Body of pancreas (tissue), 4 donors: ENCODE data around the gene DSC1. TPM values are rescaled to one million over a fixed set of nuclear protein-coding genes. Genes with fewer than 3 reads are reported as not detected.

Experiments used
- ATAC-seq: fragments of 150-250 bp; one replicate; pipeline ENCODE4 v1.9.1; 2016
- DNase-seq, 4 donors: peaks; one replicate each; pipeline ENCODE4 v3.0.0-alpha.2; 2019
- H3K27ac ChIP-seq, 4 donors: fragments of 200-600 bp; sonication (generic); 1 replicate in 3 of 4; 2 replicates in 1 of 4; pipeline versions ENCODE4 v1.5.1 to v1.6.1; 2016 to 2019; ENCODE audit warnings: mild to moderate bottlenecking in 1 of 4, mixed read lengths in 1 of 4, moderate library complexity in 1 of 4
- H3K27me3 ChIP-seq, 2 donors: fragments of 200-600 bp; sonication (generic); one replicate each; pipeline ENCODE4 v1.6.0; 2016; ENCODE audit warnings: mild to moderate bottlenecking in 1 of 2
- H3K36me3 ChIP-seq, 2 donors: fragments of 200-600 bp; sonication (generic); replicated peaks in 1 of 2; 2 replicates each; pipeline ENCODE4 v1.5.1; 2016; ENCODE audit warnings: low read depth in 2 of 2; ENCODE audit not compliant: insufficient read depth in 1 of 2
- H3K4me1 ChIP-seq: fragments of 200-600 bp; sonication (generic); one replicate; pipeline ENCODE4 v1.6.0; 2016
- H3K4me3 ChIP-seq, 2 donors: fragments of 200-600 bp; sonication (generic); 1 replicate in 1 of 2; 2 replicates in 1 of 2; pipeline ENCODE4 v1.5.1; 2016 to 2019
- H3K9me3 ChIP-seq, 3 donors: fragments of 200-600 bp; sonication (generic); 1 replicate in 2 of 3; 2 replicates in 1 of 3; pipeline ENCODE4 v1.5.1; 2016
- POLR2A ChIP-seq, 3 donors: fragments of 450-650 bp; IDR thresholded peaks; one replicate each; pipeline ENCODE4 v1.6.1; 2016; ENCODE audit warnings: antibody characterized with exemption in 3 of 3, mild to moderate bottlenecking in 2 of 3
- WGBS, 2 donors: methylation state at CpG; one replicate each; pipeline ENCODE4 v1.1.5; 2017; 5-methylcytosine and 5-hydroxymethylcytosine counted together
- intact Hi-C: fragments of 100-400 bp; cut with DNase I; formaldehyde crosslinking; loops from one replicate; pipeline ENCODE4 v1.15.1; 2023
- total RNA-seq, 2 donors: library from RNA; depleted of rRNA; stranded (reverse); fragments of >200 nt; gene quantifications; one replicate each; pipeline ENCODE4 v1.1.0, GENCODE V29; 2016
- TF ChIP-seq, protein P1 (sequence below), 7 experiments: fragments of 450-650 bp in 4 of 7; fragments of 200-600 bp in 3 of 7; sonication (generic) in 3 of 7; IDR thresholded peaks; one replicate each; pipeline ENCODE4 v1.5.1; 2016 to 2019; ENCODE audit warnings: antibody characterized with exemption in 7 of 7

Gene DSC1
- total RNA-seq, 2 donors from 2014 or later = not detected

DNA sequence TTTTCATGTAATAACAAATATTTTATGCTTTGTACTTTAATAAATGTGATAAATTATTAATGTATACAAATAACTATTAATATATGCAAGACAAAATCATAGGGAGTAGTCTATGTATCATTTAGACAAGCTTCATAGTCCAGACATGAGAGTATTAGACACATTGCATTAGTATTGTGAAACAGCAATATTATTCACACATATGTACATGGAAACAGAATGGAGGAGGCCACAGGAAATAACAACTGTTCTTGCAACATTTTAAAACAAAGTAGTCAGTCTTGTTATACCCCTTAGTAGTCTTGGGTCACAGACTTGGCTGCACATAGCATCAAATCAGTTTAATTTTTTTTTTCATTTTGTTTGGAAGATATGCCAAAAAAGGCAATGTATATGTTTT lies 15.8 kb downstream of the DSC1 start:
- no peak overlapping the region for H3K27ac ChIP-seq
- no peaks in the 10 kb centered on the region for H3K27me3 ChIP-seq
- H3K4me1 ChIP-seq = no peaks in the 10 kb centered on the region
- intact Hi-C loops = no loop called here
- DNase-seq (no peak), ATAC-seq (no peak)
- no peak overlapping the region for H3K4me3 ChIP-seq
- no peaks in the 10 kb centered on the region for H3K36me3 ChIP-seq
- H3K9me3 ChIP-seq = no peaks in the 10 kb centered on the region
- TF ChIP-seq POLR2A (IDR thresholded peaks at IDR 0.05) = no peak
- TF ChIP-seq, protein P1, sequence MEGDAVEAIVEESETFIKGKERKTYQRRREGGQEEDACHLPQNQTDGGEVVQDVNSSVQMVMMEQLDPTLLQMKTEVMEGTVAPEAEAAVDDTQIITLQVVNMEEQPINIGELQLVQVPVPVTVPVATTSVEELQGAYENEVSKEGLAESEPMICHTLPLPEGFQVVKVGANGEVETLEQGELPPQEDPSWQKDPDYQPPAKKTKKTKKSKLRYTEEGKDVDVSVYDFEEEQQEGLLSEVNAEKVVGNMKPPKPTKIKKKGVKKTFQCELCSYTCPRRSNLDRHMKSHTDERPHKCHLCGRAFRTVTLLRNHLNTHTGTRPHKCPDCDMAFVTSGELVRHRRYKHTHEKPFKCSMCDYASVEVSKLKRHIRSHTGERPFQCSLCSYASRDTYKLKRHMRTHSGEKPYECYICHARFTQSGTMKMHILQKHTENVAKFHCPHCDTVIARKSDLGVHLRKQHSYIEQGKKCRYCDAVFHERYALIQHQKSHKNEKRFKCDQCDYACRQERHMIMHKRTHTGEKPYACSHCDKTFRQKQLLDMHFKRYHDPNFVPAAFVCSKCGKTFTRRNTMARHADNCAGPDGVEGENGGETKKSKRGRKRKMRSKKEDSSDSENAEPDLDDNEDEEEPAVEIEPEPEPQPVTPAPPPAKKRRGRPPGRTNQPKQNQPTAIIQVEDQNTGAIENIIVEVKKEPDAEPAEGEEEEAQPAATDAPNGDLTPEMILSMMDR (IDR thresholded peaks at IDR 0.05) = no peak

DNA sequence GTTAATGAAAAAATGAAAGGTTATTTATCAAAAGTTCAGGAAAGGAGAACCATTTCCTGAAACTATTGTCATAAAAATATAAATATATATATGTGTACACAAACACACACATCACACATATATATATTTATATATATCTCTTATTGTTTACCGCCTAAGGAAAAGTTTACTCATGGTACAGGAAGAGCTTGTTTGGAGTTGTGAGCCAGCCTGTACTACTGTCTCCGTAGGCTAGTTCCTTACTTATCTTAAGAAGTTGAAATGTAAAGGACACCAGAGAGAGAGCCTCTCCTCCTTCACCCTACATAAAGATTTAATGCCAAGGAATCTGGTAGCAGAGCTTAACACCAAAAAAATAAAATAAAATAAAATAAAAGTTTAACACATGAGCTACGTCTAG lies 19.6 kb downstream of the DSC1 start:
- DNase-seq (no peak), ATAC-seq (no peak)
- H3K9me3 ChIP-seq = no peaks in the 10 kb centered on the region
- H3K27ac ChIP-seq = no peak overlapping the region
- no peak for TF ChIP-seq POLR2A (IDR thresholded peaks at IDR 0.05)
- TF ChIP-seq, protein P1 (IDR thresholded peaks at IDR 0.05) = no peak
- 77 to 85% methylated on average over 3 of the region's 3 CpGs for WGBS, 2 donors
- no peaks in the 10 kb centered on the region for H3K27me3 ChIP-seq
- no peaks in the 10 kb centered on the region for H3K4me1 ChIP-seq
- H3K4me3 ChIP-seq = no peak overlapping the region
- no peaks in the 10 kb centered on the region for H3K36me3 ChIP-seq
- intact Hi-C loops = no loop called here

DNA sequence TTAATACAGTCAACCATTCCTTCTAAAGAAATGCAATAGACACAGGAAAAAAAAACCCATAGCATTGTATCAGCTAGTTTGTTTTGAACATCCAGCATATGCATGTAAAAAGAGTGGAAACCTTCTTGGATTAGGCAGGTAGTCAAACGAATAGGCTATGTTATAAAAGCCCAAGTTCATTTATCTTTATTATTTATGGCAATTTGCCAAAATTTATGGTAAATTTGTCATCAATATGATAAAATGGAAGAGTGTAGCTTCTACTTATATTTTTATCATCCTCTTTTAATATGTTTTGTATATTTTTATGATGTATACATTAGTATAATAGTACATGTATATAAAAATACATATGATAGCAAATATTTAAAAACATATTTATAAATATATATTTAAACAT lies 23.9 kb downstream of the DSC1 start:
- Histone ChIP-seq H3K36me3 (no peaks in the 10 kb centered on the region), H3K9me3 (no peaks in the 10 kb centered on the region), H3K4me1 (no peaks in the 10 kb centered on the region), H3K4me3 (no peak overlapping the region), H3K27ac (no peak overlapping the region), H3K27me3 (no peaks in the 10 kb centered on the region)
- whole genome bisulfite sequencing, 2 donors = 65 to 74% methylated on average over 1 of the region's 1 CpG
- TF ChIP-seq, protein P1 (IDR thresholded peaks at IDR 0.05) = no peak
- TF ChIP-seq POLR2A (IDR thresholded peaks at IDR 0.05) = no peak
- intact Hi-C loops = no loop called here
- ATAC-seq = no peak
- no peak for DNase-seq

DNA sequence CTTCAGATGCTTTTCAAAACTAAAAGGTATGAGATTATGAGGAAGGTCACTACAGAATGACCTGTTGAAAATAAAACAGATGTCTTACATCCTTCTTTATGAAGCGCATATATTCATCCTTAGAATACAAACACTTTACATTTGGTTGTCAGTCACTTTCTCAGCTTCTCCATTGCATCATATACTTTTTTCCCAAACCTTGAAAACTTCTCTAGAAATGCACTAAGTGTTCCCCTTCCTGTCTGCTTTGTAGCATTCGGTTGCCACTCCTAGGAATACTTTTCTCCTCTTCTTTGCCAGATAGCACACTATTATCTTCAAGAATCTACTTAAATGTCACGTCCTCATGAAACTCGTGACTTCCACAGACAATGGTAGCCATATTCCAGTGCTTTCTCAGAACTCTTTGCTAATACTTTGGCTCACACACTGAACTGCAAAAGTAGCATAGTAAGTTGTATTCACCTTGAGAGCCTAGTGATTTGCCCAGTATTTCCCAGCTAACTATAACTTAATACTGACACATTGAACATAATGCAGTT lies 27.6 kb downstream of the DSC1 start:
- Histone ChIP-seq H3K4me1 (no peaks in the 10 kb centered on the region), H3K9me3 (no peaks in the 10 kb centered on the region), H3K36me3 (no peaks in the 10 kb centered on the region), H3K4me3 (no peak overlapping the region), H3K27me3 (no peaks in the 10 kb centered on the region), H3K27ac (no peak overlapping the region)
- 79 to 81% methylated on average over 4 of the region's 4 CpGs for WGBS, 2 donors
- ATAC-seq = no peak
- TF ChIP-seq, protein P1 (IDR thresholded peaks at IDR 0.05) = no peak
- no peak for TF ChIP-seq POLR2A (IDR thresholded peaks at IDR 0.05)
- no peak for DNase-seq
- intact Hi-C loops = no loop called here

DNA sequence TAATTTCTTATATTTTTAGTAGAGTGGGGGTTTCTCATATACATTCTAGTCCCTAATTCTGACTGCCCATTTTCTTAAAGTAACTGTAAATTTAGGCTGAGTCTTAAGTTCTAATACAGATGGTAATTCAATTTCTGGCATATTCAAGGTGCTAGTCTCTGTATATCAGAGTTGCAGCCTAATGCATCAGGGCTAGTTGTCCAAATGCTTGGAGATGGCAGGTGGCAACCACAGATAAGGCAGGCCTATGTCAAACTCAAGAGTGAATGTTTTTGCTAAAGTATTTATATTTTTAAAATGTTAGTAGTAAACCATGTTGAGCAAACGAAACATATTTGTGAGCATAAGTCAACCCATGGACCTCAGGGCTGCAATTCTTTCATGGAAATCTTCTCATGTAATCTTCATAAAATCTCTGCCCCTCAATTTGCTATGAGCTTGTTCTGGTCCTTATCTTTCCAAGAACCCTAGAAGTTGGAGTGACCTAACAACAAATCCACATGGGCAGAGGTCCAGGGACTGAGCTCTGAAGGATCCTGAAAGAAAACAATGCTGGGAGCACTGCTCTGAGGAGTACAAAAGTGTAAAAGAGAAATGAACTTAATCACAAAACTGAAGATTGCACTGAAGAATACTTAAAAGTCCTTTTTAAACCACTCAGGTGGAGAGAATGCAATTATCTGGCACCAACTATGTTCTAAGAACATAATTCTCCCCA lies 33.1 kb downstream of the DSC1 start:
- no peak for ATAC-seq

More for the DNA sequence above, 33.1 kb downstream of the DSC1 start:
- no peak overlapping the region for H3K27ac ChIP-seq
- H3K9me3 ChIP-seq = no peaks in the 10 kb centered on the region
- intact Hi-C loops = no loop called here
- H3K4me1 ChIP-seq = no peaks in the 10 kb centered on the region
- 77 to 79% methylated on average over 1 of the region's 1 CpG for WGBS, 2 donors
- H3K27me3 ChIP-seq = no peaks in the 10 kb centered on the region
- TF ChIP-seq POLR2A (IDR thresholded peaks at IDR 0.05) = no peak
- TF ChIP-seq, protein P1 (IDR thresholded peaks at IDR 0.05) = no peak
- H3K4me3 ChIP-seq = no peak overlapping the region
- DNase-seq = no peak
- H3K36me3 ChIP-seq = no peaks in the 10 kb centered on the region
